ENCODE data around the gene KRTAP1-3. TPM values are rescaled to one million over a fixed set of nuclear protein-coding genes. Genes with fewer than 3 reads are reported as not detected.
"Not testable (repeated sequence)": the region's sequence is repeated elsewhere in the genome, so short reads cannot be mapped to it uniquely, and the experiment has no call there.

Gene KRTAP1-3
- polyA plus RNA-seq, 1 experiment, result not detected

DNA sequence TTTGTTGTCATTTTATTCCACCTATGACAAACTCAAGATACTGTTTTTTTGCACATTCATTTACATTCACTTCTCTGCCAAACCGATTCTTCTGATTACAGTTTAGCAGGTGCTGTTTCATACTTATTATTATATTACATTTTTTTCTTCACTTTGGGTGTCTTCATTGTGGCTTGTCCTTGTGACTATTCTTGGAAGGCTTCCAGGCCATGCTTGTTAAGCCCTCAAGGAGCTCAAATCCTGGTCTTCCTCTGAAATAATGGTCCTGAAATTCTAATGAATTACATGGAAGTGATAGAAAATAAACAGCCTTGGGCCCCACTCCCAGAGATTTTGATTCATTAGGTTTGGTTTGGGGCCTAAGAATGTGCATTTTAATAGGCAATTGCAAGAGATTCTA lies 29.6 kb upstream of the KRTAP1-3 start:
- Histone ChIP-seq H3K36me3 (ENCODE audit: control insufficient read depth, insufficient read depth, low read length) (no peaks in the 10 kb centered on the region), H3K27me3 (ENCODE audit: control insufficient read depth, insufficient read depth, low read length) (no peaks in the 10 kb centered on the region), H3K4me3 (ENCODE audit: low read depth, low read length) (no peak overlapping the region)
- TF ChIP-seq, protein P1, sequence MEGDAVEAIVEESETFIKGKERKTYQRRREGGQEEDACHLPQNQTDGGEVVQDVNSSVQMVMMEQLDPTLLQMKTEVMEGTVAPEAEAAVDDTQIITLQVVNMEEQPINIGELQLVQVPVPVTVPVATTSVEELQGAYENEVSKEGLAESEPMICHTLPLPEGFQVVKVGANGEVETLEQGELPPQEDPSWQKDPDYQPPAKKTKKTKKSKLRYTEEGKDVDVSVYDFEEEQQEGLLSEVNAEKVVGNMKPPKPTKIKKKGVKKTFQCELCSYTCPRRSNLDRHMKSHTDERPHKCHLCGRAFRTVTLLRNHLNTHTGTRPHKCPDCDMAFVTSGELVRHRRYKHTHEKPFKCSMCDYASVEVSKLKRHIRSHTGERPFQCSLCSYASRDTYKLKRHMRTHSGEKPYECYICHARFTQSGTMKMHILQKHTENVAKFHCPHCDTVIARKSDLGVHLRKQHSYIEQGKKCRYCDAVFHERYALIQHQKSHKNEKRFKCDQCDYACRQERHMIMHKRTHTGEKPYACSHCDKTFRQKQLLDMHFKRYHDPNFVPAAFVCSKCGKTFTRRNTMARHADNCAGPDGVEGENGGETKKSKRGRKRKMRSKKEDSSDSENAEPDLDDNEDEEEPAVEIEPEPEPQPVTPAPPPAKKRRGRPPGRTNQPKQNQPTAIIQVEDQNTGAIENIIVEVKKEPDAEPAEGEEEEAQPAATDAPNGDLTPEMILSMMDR (IDR thresholded peaks at IDR 0.05; ENCODE audit: insufficient read depth, low read depth, low read length), result no peak
- DNase-seq (ENCODE audit: low read depth), result no peak
- POLR2A ChIA-PET, result interaction anchor here (0.5 kb wide), 1 partner anchor 38 kb away, joined by 3 read pairs; no protein-coding TSS in a partner anchor
- CTCF ChIA-PET, result interaction anchor here (0.6 to 1.7 kb wide), 3 partner anchors 107 to 259 kb away, joined by 3 to 7 read pairs (median 4); no protein-coding TSS in a partner anchor

DNA sequence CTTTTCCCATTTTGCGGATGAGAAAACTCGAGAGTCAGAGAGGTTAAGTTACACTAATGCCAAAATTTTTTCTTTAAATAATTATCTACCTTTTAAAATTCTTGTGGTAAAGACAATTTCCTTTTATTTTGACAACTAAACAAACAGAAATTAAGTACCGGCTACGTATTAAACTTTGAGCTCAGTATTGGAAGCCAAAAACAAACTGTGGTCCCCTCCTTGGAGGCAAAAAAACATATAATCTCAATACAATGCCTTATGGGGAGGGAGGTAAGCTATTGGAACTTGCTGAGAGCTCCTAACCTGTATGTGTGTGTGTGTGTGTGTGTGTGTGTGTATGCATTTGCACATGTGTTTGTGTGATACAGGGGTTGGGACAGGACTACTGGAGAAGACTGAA lies 28.8 kb upstream of the KRTAP1-3 start:
- no peaks in the 10 kb centered on the region for H3K36me3 ChIP-seq (ENCODE audit: control insufficient read depth, insufficient read depth, low read length)
- CTCF ChIA-PET, result interaction anchor here (0.6 to 1.7 kb wide), 3 partner anchors 16 to 260 kb away, joined by 3 to 7 read pairs (median 4); no protein-coding TSS in a partner anchor

DNA sequence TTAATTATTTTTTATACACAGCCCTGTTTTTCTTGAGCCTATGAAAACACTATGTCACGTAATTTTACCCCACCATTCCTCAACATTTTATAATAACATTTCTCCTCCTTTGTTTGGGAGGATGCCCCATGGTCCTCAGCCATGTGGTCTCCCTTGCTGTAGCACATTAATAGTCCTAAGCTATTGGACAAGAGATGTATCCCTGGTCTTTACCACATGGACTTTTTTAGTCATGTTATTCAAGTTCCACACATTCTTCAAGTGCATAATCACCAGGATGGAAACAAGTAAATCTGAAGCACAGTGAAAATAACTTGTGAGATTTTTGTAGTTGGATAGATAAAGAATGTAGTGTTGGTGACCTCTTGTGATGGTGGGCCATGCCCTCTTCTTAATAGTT lies 27.3 kb upstream of the KRTAP1-3 start:
- ChIA-PET POLR2A (interaction anchor here (1.0 to 1.2 kb wide), 2 partner anchors 21 to 108 kb away, joined by 3 read pairs; no protein-coding TSS in a partner anchor), CTCF (interaction anchor here (1.0 to 2.2 kb wide), 3 partner anchors 152 to 487 kb away, joined by 3 to 9 read pairs (median 4); no protein-coding TSS in a partner anchor)
- H3K4me3 ChIP-seq (ENCODE audit: low read depth, low read length), result no peak overlapping the region
- H3K36me3 ChIP-seq (ENCODE audit: control insufficient read depth, insufficient read depth, low read length), result no peaks in the 10 kb centered on the region; the same call in 1 of the 2 replicates
- TF ChIP-seq, protein P1 (IDR thresholded peaks at IDR 0.05; ENCODE audit: insufficient read depth, low read depth, low read length), result no peak
- no peaks in the 10 kb centered on the region for H3K27me3 ChIP-seq (ENCODE audit: control insufficient read depth, insufficient read depth, low read length)
- peak; percentile 99 for DNase-seq (ENCODE audit: low read depth)

More for the DNA sequence above, 28.8 kb upstream of the KRTAP1-3 start:
- TF ChIP-seq, protein P1 (IDR thresholded peaks at IDR 0.05; ENCODE audit: insufficient read depth, low read depth, low read length), result no peak
- Histone ChIP-seq H3K27me3 (ENCODE audit: control insufficient read depth, insufficient read depth, low read length) (no peaks in the 10 kb centered on the region), H3K4me3 (ENCODE audit: low read depth, low read length) (no peak overlapping the region)
- DNase-seq (ENCODE audit: low read depth), result no peak
- POLR2A ChIA-PET, result no interaction called here

DNA sequence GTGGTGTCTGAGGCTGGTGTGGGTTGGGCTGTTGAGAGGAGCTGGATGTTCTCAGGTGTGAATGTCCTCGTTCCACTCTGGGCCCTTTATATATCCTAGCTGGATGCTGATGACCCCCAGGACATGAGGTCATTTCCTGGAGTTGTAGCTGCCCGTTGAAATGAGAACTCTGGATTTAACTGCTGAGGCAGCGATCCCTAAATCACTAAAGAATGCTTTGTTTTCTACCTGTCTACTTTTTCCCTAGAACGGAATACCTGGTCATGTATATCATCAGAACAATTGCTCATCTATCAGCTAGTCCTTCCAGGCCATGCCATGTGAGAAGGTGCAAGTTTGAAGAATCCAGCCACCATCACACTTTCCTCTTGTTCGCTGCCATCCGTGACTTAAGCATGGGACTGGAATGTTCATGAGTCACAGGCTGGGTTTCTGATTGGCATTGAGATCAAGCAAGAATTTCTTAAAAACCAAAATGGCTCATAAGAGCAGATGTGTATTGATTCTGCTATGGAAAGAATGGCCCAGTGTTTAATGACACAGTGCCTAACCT lies 25.5 kb upstream of the KRTAP1-3 start, which contains the start of gene KRTAP2-3:
Gene KRTAP2-3 (minus strand): TSS at position 63 of the 553 bp plus-strand sequence. CDS start 64 bp downstream, outside the sequence.
- H3K36me3 ChIP-seq (ENCODE audit: control insufficient read depth, insufficient read depth, low read length), result no peaks in the 10 kb centered on the region; the same call in 1 of the 2 replicates
- TF ChIP-seq, protein P1 (IDR thresholded peaks at IDR 0.05; ENCODE audit: insufficient read depth, low read depth, low read length), result no peak
- POLR2A ChIA-PET, result interaction anchor here (0.7 to 1.2 kb wide), 4 partner anchors 12 to 108 kb away, joined by 3 read pairs; partner anchors contain the start of gene KRTAP1-5
- no peaks in the 10 kb centered on the region for H3K27me3 ChIP-seq (ENCODE audit: control insufficient read depth, insufficient read depth, low read length)
- CTCF ChIA-PET, result interaction anchor here (0.6 to 2.2 kb wide), 11 partner anchors 9 to 606 kb away, joined by 3 to 9 read pairs (median 4); partner anchors contain the start of gene KRTAP1-5
- peak; percentile 89 for DNase-seq (ENCODE audit: low read depth)
- no peak within 1 kb of the TSS for H3K4me3 ChIP-seq (ENCODE audit: low read depth, low read length)

DNA sequence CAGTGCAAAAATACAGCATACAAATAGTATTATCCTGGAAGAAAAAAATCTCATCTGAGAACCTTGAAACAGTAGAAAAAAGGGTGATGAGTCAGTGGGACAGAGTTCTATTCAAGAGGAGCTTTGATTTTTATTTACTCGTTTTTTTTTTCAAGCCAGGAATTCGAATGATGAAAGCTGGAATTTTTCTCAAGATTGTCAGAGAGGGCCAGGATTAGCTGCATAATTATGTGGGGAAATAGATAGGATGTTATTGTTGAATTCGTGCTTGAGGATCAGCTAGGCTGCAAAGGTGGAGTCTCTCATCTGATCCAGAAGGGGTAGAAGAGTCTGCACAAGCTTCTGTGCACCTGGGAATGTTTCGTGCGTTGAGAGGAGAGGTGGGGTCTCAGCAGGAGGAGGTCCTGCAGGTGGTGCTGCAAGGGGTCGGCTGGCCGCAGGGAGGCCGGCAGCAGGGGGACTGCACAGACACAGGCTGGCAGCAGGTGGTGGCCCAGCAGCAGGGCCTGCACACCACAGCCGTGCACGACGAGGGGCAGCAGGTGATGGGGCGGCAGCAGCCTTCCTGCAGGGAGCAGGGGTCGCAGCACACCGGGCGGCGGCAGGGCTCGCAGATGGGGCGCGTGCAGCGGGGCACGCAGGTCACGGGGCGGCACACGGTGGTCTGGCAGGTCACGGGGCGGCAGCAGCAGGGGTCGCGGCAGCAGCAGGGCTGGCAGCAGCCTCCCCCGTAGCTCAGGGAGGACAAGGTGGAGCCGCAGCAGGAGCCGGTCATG lies 24.8 kb upstream of the KRTAP1-3 start:
- H3K27me3 ChIP-seq (ENCODE audit: control insufficient read depth, insufficient read depth, low read length); H3K36me3 ChIP-seq (ENCODE audit: control insufficient read depth, insufficient read depth, low read length); H3K4me3 ChIP-seq (ENCODE audit: low read depth, low read length): not testable (repeated sequence)
- POLR2A ChIA-PET, result interaction anchor here (0.5 to 1.2 kb wide), 14 partner anchors 10 to 632 kb away, joined by 3 to 6 read pairs (median 4); partner anchors contain the start of genes KRT34 and KRTAP1-5
- DNase-seq (ENCODE audit: low read depth), result peak; percentile 91
- CTCF ChIA-PET, result interaction anchor here (0.5 to 2.2 kb wide), 12 partner anchors 33 to 607 kb away, joined by 3 to 9 read pairs (median 4); partner anchors contain the start of gene KRTAP1-5

Measured in BJ (cell line).